ENCODE measurements around the gene LINGO3.
"Not testable (repeated sequence)": the region's sequence is repeated elsewhere in the genome, so short reads cannot be mapped to it uniquely, and the experiment has no call there.

The LINGO3 gene, protein sequence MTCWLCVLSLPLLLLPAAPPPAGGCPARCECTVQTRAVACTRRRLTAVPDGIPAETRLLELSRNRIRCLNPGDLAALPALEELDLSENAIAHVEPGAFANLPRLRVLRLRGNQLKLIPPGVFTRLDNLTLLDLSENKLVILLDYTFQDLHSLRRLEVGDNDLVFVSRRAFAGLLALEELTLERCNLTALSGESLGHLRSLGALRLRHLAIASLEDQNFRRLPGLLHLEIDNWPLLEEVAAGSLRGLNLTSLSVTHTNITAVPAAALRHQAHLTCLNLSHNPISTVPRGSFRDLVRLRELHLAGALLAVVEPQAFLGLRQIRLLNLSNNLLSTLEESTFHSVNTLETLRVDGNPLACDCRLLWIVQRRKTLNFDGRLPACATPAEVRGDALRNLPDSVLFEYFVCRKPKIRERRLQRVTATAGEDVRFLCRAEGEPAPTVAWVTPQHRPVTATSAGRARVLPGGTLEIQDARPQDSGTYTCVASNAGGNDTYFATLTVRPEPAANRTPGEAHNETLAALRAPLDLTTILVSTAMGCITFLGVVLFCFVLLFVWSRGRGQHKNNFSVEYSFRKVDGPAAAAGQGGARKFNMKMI

DNA sequence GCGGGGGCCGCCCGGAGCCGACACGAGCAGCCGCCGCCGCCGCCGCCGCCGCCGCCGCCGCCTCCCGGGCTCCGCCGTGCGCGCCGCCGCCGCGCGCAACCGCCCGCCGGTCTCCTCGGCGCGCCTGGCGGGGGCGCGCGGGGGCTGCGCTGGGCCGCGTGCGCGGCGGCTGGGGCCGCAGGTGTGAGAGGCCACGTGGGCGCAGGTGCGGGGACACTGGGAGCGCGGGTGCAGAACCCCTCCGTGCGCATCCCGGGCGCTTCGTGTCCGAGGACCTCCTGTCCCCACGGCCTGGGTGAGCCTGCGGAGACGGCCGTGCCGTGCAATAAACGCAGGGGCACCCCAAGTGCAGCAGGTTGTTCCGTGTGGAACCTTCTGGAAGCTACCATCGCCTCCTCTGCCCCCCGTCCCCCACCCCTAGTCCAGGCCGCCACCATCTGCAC lies at the start of gene LINGO3:
Gene LINGO3 (minus strand): TSS at position 41 of the 443 bp plus-strand sequence. CDS start 16,378 bp downstream, outside the sequence.
- DNase-seq = no peak

DNA sequence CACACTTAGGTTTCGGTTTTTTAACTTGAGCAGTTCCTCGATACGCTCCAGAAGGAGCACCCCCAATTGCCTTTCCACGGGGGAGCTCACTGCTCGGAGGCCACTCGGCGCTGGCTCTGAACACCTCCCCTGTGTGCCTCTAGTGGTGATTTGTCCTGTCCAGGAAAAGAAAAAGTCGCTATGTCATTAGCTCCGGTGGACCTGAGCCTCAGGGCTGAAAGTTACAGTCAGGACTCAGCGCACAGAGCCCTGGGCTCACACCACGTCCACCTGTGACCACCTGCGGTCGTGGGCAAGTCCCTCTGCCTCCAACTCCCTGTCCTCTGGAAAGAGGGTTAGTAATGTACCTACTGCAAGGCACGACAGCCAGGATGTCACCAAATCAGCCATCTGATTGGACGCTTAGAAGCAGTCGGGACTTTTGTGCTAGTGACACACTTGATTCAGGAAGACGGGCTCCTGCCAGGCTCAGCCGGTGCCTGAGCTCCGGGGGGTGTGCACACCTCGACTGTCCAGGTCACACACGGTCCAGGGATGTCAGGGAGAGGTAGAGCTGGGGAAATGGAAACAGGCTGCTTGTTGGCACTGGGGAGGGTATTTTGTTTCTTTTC lies 48.2 kb upstream of the LINGO3 start:
- no peak for DNase-seq

DNA sequence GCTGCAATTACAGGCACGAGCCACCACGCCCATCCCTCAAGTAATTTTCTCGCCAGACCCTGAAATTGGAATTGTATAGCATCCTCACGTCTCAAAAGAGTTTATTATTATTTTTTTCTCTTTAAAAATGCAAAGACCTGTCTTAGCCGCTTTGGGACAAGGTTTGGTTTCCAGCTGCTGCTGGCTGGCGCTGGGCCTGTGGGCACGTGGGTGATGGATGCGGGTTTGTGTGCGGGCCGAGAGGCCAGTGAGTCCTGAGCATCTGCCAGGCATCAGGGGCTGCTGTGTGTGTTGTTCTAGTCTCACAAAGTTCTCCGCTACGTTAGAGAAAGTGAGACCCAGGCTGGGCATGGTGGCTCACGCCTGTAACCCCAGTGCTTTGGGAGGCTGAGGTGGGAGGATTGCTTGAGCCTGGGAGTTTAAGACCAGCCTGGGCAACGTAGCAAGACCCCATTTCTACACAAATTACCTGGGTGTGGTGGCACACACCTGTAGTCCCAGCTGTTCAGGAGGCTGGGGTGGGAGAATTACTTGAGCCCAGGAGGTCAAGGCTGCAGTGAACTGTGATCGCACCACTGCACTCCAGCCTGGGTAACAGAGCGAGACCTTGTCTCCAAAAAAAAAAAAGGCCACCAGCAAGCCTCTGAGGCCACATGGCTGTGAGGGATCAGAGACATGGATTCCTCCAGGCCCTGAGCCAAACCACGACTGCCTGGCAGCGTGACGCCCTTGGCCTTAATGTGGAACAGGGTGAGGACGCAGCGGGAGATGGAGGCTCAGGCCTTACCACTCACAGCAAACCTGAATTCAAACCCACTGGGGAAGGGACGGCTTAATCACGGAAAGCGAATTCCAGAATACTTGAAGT lies 47.4 kb upstream of the LINGO3 start:
- no peak for DNase-seq

DNA sequence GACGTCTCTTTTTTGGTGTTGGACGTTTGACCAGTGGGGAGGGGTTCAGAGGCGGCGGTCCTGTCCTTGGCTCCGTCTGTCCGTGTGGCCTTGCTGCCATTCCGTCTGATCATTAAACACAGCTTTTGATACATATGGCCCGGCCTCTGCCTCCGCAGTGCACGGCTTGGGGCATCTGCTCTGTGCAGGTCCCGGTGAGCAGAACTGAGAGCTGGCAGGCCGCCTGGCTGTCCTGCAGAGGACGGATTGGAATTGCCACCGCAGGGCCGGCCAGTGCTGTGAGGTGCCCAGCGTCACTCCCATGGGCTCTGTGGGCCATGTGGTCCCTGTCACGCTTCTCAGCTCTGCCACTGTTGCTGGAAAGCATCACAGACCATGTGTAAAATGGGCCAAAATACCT lies 46.7 kb upstream of the LINGO3 start:
- no peak for DNase-seq

DNA sequence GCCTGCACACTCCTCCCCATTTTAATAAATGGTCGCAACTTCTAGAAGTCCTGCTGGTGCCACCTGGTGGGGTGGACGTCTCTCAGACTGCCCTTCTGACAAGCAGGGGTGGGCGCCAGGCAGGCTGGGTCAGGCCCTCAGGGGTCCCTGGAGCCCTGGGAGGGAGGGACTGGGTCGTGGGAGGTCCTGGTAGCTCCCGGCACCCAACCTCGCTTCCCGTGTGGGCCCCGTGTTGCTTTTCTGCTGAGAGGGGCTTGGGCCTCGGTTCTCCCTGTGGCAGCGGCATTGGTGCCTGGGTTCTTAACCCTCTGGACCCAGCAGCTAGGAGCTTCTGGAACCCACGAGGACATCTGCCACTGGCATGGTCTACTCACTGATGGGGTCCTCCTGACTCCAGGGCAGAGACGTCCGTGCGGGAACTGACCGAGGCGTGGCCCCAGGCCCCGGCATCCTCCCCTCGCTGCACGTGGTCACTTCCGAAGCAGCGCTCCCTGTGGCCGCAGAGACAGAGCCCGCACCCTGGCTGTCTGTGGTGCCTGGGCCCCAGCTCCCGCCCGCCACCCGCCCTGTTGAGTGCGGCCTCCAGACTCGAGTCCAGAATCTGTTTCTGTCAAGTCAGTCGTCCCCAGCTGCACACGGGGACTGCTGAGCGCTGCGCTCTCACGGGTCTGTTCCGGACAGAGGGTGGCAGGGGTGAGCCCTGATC lies 46.1 kb upstream of the LINGO3 start:
- no peak for DNase-seq

DNA sequence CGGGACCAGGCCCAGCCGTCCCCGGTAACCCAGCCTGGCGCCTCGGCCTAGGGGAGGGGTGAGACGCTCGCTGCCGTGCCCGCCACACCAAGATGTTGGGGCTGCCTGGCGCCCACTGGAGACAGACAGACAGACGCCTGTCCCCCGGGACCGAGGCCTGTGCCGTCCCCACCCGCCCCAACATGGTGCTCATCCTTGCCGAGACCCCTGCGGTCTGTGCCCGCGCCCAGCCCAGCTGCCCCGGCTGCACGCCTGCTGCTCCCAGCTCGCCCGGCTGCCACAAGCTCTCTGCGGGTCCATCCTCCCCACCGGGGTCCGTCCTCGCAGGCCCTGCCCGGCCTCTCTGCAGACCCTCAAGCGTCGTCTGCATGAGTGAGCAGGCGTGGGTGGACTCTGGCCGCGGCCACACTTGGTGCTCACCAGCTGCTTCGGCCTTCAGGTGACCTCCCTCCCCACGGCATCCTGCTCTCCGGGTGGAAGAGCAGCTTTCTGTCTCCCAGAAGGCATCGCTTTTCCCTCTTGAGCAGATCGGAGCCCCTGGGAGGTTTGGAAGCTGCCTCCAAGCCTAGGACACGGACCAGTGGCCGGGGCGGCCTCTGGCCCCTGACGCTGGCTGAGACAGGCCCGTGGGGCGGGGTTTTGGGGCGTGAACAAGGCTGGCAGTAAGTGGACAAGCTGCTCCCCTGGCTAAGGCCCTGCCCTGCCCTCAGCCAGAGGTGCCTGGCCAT lies 45.4 kb upstream of the LINGO3 start:
- no peak for DNase-seq

DNA sequence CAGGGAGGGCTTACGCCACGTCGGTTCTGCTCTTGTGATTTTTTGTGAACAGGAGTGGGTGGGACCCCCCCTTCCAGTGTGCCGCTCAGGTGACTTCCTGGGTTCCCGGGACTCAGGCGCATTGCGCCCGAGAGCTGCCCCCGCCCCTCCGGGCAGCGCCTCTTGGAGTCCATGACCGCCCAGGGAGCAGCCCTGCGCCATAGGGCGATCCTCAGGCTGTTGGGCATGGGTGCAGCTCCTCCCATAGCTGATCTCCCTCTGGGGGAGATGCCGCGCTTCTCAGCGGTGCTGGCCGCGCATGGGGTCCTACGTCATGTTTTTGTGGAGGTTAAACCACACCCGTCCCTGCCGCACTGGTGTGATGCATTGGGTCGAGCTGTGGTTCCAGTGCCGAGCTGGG lies 44.2 kb upstream of the LINGO3 start:
- no peak for DNase-seq

DNA sequence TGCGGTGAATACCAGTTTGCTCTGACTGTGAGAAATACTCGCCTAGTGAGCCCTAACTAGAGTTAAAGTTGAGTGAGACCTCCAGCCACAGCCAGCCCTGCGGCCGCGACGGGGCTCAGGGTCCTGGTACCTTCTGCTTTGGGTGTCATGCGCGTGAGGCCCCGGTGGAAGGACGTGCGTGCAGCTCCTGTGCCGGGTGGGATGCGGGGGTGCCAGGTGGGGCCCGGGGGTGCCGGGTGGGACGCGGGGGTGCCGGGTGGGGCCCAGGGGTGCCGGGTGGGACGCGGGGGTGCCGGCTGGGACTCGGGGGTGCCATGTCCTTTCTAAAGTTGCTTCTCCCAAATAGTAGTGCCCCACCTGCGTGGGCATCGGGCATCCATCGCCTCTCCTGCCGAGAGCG lies 43.6 kb upstream of the LINGO3 start:
- no peak for DNase-seq

DNA sequence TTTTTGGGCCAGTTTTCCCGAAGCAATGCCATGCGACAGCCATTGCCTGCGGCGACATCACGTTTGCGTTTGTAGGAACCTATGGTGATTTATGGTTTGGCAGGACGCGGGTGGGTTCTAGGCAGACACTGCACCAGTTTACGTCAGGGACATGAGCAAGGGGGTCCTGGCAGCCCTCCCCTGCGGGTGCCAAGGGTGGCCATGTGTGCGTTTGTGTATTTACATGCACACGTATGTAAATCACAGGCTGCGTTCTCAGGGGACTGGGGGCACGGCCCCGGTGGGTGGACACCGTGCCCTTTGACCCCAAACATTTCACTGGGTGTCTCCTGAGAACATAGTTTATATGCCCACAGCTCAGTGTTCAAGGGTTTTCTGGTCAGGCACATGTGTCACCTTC lies 42.7 kb upstream of the LINGO3 start:
- no peak for DNase-seq

DNA sequence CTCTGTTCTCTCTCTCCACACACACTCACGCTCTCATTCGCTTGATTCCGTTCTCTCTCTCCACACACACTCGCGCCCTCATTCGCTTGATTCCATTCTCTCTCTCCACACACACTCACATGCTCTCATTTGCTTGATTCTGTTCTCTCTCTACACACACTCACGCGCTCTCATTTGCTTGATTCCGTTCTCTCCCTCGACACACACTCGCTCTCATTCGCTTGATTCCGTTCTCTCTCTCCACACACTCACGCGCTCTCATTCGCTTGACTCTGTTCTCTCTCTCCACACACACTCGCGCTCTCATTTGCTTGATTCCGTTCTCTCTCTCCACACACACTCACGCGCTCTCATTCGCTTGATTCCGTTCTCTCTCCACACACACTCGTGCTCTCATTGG lies 41.9 kb upstream of the LINGO3 start:
- not testable (repeated sequence) for DNase-seq

DNA sequence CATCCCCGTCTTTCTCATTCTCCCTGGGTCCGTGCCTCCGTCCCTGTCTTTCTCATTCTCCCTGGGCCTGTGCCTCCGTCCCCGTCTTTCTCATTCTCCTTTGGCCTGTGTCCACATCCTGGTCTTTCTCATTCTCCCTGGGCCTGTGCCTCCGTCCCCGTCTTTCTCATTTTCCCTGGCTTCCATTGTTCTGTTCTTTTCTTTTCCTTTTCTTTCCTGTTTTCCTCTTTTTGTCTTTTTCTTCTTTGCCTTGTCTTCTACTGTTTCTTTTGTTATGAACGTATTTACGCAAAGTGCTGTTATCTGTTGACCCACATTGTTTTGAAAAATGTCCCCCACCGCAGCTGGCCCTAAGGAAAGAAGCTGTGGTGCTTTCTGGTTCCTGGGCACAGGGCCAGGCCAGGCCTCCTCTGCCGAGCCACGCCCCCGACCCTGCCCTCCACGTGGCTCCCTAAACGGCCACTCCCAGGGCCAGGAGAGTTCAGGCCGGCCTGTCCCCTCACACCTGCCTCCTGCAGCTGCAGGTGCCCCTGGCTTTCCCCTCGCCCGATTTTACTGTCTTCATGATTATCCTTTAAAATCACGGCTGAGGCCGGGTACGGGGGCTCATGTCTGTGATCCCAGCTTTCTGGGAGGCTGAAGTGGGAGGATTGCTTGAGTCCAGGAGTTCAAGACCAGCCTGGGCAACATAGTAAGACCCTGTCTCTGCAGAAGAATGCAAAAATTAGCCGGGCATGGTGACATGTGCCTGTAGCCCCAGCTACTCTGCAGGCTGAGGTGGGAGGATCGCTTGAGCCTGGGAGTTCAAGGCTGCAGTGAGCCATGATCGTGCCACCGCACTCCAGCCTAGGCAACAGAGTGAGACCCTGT lies 38.1 kb upstream of the LINGO3 start:
- DNase-seq = no peak

DNA sequence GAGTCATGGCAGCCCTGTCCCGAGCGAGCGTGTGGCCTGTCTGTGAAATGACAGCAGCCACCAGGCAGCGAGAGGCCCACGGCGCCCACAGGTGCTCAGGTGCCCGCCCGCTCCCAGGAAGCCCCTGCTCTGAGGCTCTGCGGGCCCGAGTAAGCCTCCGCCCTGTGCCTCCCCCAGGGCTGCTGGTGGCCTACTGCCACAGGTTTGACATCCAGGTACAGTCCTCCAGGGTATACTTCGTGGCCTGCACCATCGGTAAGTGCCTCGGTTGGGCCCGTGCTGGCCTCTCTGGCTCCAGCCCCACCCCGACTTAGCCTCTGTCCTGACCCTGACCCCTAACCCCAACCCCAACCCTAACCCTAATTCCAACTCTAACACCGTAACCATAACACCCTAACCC lies 37.1 kb upstream of the LINGO3 start:
- DNase-seq = no peak

DNA sequence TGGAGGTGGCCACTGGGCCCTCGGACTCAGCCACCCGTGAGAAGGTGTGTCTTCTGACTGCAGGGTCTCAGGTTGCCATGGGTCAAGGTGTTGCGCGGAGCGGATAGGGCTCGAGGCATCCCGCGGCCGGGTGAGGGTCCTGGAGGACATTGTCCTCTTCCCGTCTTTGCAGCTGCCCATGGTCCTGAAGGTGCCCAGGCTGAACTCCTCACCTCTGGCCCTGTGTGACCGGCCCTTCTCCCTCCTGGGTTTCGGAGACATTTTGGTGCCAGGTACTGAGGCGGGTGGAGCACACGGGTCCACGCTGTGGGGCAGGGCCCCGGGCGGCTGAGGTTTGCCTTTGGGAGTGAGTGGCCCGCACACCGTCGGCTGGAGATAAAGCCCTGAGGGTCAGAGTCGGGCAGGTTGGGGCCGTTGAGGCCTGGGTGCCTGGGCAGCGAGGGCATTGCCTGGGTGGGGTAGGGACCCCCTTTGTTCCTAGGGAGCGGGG lies 36.5 kb upstream of the LINGO3 start:
- DNase-seq = no peak

DNA sequence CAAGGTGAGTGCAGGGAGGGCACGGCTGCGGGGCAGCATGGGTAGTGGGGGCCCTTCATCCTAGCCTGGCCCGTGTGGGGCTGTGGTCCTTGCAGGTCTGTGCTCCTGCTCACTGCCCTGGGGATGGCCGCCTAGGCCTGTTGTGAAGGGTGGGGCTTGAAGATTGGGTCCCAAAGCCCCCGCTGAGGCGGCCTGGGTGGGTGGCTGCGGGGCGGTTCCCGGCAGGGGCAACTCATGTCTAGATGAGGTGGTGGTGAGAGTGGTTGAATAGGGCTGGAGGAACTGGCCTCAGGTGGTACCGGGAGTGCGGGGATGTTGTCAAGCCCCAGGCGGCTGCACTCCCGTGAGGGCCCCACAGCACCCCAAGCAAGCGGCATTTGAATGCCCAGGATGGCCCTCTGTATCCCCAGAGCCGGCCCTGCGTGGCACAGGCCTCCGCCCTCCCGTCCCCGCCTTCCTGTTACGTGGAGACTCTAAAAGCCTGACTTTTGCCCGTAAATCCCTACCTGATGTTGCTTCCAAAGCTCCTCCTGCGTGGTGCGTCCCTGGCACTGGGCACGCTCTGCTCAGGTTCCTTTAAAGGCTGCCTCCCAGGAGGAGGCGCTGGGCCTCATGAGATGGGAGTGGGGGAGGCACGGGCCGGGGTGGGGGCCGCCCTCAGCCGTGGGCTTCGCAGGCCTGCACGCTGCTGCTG lies 35.5 kb upstream of the LINGO3 start:
- no peak for DNase-seq

DNA sequence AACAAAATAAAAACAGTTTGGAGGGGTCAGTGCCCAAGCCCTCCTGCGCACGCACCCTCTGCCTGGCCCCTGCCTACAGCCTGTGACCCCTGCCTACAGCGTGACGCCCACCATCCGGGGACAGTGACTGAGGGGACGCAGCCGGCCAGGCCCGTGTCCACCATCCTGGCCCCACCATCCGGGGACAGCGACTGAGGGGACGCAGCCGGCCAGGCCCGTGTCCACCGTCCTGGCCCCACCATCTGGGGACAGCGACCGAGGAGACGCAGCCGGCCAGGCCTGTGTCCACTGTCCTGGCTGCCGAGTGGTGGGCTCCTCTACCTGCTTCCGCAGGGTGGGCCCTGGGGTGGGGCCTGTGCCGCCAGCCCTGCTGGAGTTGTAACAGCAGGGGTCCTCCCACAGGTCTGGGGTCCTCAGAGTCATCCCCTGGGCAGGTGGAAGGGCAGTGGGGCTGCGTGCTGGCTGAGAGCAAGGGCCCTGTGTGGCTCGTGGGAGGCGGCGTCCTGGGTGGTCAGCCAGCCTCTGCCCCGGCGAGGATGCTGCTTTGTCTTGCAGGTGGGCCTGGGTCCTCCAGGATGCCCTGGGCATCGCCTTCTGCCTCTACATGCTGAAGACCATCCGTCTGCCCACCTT lies 34.8 kb upstream of the LINGO3 start:
- DNase-seq = no peak

DNA sequence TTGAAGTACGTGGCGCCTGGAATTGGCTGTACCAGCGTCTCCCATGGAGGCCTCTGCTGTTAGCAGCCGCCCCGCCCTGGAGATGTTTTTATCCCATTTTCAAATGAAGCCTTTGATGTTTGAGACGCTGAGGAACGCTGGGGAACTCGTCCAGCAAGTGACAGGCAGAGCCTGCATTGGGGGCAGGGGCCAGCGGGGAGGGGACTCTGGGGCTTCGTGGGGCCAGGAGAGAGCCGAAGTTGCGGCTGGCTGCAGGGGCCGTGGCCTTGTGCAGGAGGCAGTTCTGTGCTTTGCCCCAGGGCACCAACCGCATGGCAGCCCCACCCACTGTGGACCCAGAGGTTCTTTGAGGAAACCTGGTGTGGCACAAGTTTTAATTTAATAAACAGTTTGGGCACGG lies 34.0 kb upstream of the LINGO3 start:
- no peak for DNase-seq

DNA sequence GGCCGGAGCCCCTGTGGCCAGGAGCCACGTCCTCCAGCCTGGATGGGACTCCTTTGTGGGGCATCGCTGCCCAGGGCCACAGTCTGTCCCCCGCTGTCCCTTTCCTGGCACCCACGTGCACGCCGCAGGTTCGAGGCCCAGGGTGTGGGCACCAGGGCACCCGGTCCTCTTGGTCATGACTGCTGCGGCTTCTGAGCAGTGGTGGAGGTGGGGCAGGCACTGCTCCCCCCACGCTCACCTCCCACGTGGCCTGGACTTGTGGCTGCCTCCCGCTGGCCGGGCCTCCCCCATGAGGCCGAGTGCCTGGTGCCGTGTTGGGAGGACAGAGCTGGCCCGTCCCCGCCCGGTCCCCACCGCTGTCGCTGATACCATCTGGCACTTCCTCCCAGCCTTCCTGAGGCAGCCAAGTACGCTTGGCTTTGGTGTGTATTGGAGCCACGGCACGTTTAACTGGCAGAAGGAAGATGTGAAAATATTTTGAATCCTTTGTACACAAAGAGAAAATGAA lies 33.3 kb upstream of the LINGO3 start:
- no peak for DNase-seq

DNA sequence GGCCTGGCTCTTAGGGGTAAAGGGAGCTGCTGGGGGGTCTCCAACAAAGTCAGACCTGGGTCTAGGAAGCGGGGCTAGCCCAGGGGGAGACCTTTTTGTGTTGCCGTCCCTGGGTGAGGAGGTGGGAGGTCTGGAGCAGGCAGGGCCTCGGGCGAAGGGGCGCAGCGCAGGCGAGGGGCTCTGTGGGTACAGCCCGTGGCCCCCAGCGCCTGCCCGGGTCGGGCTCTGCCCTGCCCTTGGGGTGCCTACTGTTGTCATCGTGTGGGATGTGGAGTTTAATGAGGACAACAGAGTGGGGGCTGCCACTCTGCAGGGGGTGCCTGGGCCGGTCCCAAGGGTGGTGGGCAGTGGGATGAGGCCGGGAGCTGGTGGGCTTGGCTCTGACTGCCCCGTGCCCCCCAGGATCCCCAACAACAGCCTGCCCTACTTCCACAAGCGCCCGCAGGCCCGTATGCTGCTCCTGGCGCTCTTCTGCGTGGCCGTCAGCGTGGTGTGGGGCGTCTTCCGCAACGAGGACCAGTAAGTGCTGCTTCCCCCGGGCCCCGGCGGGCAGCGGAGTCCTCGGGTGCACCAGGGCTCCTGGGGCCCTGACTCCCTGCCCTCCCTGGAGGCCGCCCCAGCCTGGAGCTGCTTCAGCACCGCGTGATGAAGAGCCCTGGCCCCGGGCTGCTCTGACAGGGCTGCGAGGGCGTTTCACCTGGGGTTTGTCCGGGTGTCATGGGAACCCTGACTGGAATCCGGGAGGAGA lies 32.7 kb upstream of the LINGO3 start:
- no peak for DNase-seq
